Measurements from ENCODE around the gene SRCIN1. TPM values are rescaled to one million over a fixed set of nuclear protein-coding genes. Genes with fewer than 3 reads are reported as not detected.

SRCIN1 gene
- total RNA-seq, 1 donor from 2014 or later, result 2.0 TPM

GRCh38 chr17:38563362-38564253, 42.1 kb downstream of the SRCIN1 start:
- H3K27me3 ChIP-seq (ENCODE audit: low read depth), result peaks cover 100% of the 10 kb centered on the region
- no peak for DNase-seq
- no peaks in the 10 kb centered on the region for H3K9me3 ChIP-seq (replicated peaks)
- H3K27ac ChIP-seq (replicated peaks), result no peak overlapping the region
- peaks cover 22% of the 10 kb centered on the region for H3K4me1 ChIP-seq
- no peak overlapping the region for H3K4me3 ChIP-seq
- no peak for TF ChIP-seq CTCF (IDR thresholded peaks at IDR 0.05; ENCODE audit: borderline replicate concordance)
- H3K36me3 ChIP-seq, result no peaks in the 10 kb centered on the region
- intact Hi-C loops (cut with micrococcal nuclease), result no loop called here

- H3K4me3 ChIP-seq, result no peak overlapping the region
- no peaks in the 10 kb centered on the region for H3K36me3 ChIP-seq
- intact Hi-C loops (cut with micrococcal nuclease), result no loop called here
- TF ChIP-seq CTCF (IDR thresholded peaks at IDR 0.05; ENCODE audit: borderline replicate concordance), result no peak
- no peak overlapping the region for H3K27ac ChIP-seq (replicated peaks)
- H3K27me3 ChIP-seq (ENCODE audit: low read depth), result peaks cover 96% of the 10 kb centered on the region
- no peak for DNase-seq
- H3K9me3 ChIP-seq (replicated peaks), result no peaks in the 10 kb centered on the region
- H3K4me1 ChIP-seq, result peaks cover 28% of the 10 kb centered on the region
These were observed 42.8 kb downstream of the SRCIN1 start for GRCh38 chr17:38562903-38563302.

- no peak overlapping the region for H3K27ac ChIP-seq (replicated peaks)
- intact Hi-C loops (cut with micrococcal nuclease), result no loop called here
- H3K36me3 ChIP-seq, result no peaks in the 10 kb centered on the region
- H3K4me3 ChIP-seq, result no peak overlapping the region
- no peaks in the 10 kb centered on the region for H3K9me3 ChIP-seq (replicated peaks)
- peaks cover 36% of the 10 kb centered on the region for H3K4me1 ChIP-seq
- DNase-seq, result no peak
- no peak for TF ChIP-seq CTCF (IDR thresholded peaks at IDR 0.05; ENCODE audit: borderline replicate concordance)
- peaks cover 90% of the 10 kb centered on the region for H3K27me3 ChIP-seq (ENCODE audit: low read depth)
These were observed 43.6 kb downstream of the SRCIN1 start for GRCh38 chr17:38562215-38562569.

- no peaks in the 10 kb centered on the region for H3K9me3 ChIP-seq (replicated peaks)
- peaks cover 39% of the 10 kb centered on the region for H3K4me1 ChIP-seq
- TF ChIP-seq CTCF (IDR thresholded peaks at IDR 0.05; ENCODE audit: borderline replicate concordance), result no peak
- intact Hi-C loops (cut with micrococcal nuclease), result no loop called here
- H3K27ac ChIP-seq (replicated peaks), result no peak overlapping the region
- H3K4me3 ChIP-seq, result no peak overlapping the region
- H3K27me3 ChIP-seq (ENCODE audit: low read depth), result peaks cover 87% of the 10 kb centered on the region
- no peaks in the 10 kb centered on the region for H3K36me3 ChIP-seq
- DNase-seq, result no peak
These were observed 44.1 kb downstream of the SRCIN1 start for GRCh38 chr17:38561416-38562214.

- intact Hi-C loops (cut with micrococcal nuclease), result no loop called here
- no peak overlapping the region for H3K27ac ChIP-seq (replicated peaks)
- DNase-seq, result no peak
- no peaks in the 10 kb centered on the region for H3K9me3 ChIP-seq (replicated peaks)
- no peaks in the 10 kb centered on the region for H3K36me3 ChIP-seq
- H3K27me3 ChIP-seq (ENCODE audit: low read depth), result peaks cover 78% of the 10 kb centered on the region
- H3K4me3 ChIP-seq, result no peak overlapping the region
- H3K4me1 ChIP-seq, result peaks cover 39% of the 10 kb centered on the region
- no peak for TF ChIP-seq CTCF (IDR thresholded peaks at IDR 0.05; ENCODE audit: borderline replicate concordance)
These were observed 45.0 kb downstream of the SRCIN1 start for GRCh38 chr17:38560503-38561318.

Measured in left ventricle myocardium inferior (tissue), 1 donor.